ENCODE data around the gene TNRC6C.

Gene TNRC6C

GRCh38 chr17:78005452-78006171 is 47.1 kb downstream of the TNRC6C start:
- DNase-seq (ENCODE audit: extremely low spot score, insufficient read length, low read depth) (no peak), FAIRE-seq (no peak)

DNA sequence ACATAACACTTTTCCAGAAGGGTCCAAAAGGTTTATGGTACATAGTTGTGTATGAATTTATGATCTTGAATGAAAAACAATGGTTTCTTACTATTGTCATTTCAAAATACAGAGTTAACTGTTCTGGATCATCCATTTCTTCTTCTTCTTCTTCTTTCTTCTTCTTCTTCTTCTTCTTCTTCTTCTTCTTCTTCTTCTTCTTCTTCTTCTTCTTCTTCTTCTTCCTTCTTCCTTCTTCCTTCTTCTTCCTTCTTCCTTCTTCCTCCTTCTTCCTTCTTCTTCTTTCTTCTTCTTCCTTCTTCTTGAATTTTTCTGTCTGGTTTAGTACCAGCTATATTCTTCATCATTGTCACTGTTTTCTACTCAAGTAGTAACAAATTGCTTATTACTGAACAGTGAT is 47.8 kb downstream of the TNRC6C start:
- no peak for FAIRE-seq

DNA sequence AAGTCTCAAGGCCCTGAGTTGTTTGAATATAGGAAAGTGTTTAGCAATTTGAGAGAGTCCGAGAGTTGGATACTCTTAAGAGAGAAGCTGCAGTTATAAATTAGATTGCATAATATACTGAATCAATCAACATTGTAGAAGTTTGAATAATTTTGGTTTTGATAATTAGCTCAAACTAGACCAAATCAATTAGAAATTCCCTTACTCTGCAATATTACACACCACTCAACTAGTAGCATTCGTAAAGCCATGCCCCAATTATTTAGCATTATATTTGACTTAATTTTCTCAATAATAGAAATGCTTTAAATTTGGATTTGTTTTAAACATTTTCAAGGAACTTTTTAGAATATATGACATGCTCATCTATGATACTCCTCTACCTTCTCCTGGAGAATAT is 49.1 kb downstream of the TNRC6C start:
- FAIRE-seq (no peak), DNase-seq (ENCODE audit: extremely low spot score, insufficient read length, low read depth) (no peak)

More for the DNA sequence above, 47.8 kb downstream of the TNRC6C start:
- DNase-seq (ENCODE audit: extremely low spot score, insufficient read length, low read depth) = no peak

GRCh38 chr17:78010759-78011158 is 52.3 kb downstream of the TNRC6C start:
- no peak for FAIRE-seq
- no peak for DNase-seq (ENCODE audit: extremely low spot score, insufficient read length, low read depth)

DNA sequence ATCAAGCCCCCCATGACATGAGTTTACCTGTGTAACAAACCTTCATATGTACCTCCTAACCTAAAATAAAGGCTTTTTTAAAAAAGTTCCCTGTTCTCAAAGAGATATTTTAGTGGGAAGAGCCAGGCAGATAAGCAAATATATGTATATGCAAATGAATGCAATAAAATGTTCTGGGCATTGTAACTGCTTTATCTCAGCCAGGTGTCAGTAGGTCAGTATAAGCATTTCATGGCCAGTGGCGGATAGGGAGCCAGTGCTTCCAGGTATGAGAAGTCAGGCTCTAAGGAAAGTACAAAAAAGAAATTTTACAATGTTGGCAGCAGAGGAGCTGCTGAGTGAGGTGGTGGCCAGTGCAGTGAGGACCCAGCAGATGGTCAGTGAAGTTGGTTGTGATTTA is 53.9 kb downstream of the TNRC6C start:
- FAIRE-seq = no peak

DNA sequence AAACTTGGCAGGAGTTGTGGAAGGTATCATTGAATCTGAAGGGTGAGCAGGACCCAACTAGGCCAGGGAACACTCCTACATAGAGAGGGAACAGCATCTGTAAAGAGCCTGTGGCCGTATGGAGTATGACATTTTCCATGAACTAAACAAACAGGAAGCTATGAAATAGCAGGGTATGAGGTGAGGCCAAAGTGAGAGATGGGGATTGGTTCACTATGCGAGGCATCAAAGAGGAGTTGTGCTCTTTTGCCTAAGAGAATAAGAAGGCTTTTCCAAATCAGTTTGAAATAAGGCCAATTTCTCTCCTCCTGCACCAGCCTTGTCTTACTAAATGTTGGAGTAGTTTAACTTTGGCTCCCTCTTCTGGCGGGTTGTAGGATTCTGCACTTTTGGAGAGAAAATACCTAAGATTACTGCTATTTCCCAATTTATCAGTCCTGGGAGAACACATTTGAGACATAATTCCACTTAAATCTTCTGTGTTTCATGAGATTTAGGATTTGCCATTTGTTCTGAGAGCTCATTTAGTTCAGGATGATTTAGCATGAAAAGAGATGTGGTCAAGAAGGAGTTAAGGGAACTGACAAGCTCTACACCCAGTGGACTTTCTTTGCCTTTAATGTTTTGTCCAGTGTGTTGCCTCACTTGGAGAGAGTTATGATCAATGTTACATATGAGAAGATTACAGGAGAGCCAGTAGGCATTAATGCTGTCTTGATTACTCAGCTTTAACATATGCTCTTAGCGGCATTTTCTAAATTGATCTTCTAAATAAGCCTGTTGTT is 55.4 kb downstream of the TNRC6C start:
- FAIRE-seq = peak; percentile 85
- no peak for DNase-seq (ENCODE audit: extremely low spot score, insufficient read length, low read depth)

More for the DNA sequence above, 53.9 kb downstream of the TNRC6C start:
- no peak for DNase-seq (ENCODE audit: extremely low spot score, insufficient read length, low read depth)

DNA sequence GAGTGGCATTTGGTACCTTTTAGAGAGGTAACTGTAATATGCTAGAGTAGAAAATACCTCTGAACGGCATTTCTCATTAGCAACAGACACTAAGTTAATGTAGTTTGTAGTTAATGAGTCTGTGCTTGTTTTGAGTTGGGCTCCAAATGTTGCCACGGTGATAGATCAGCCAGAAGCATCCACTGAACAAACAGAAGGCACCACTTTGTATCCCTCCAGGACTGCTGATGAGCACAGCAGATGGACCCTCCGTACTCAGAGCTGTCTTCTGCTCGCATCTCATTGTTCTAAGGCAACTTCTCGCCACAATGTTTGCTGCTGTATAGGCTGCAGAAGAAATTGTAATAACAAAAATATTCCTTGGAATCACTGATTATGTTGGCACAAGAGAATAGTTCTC is 56.1 kb downstream of the TNRC6C start:
- DNase-seq (ENCODE audit: extremely low spot score, insufficient read length, low read depth) (no peak), FAIRE-seq (no peak)

- no peak for FAIRE-seq
- no peak for DNase-seq (ENCODE audit: extremely low spot score, insufficient read length, low read depth)
These were observed 58.3 kb downstream of the TNRC6C start for GRCh38 chr17:78016852-78017251.

DNA sequence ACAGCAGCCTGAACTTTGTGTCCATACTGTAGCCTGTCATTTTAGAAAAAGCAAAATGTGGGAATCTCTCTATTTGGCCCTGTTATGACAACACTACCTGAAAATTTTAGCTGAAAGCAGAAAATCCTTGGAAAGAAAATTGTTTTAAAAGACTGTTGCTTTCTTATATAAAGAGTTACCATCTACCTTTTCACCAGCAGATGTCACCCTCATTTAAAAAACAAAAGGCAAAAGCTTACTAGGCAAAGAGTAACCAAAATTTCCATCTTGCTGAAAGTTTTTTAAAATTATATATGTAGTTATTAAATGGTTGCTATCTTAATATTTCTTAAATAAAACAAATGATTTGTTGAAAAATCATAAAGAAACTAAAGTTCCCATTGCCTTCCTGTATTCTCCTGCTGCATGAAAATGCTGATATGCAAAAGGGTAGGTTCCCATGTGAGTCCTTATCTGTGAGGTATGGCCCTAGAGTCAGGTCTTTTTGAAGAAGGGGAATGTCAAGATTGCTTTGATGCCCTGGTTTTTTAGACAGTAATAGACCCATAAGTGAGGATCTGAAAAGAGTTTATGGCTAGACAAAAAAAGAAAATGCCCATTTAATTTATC is 61.0 kb downstream of the TNRC6C start:
- peak; percentile 24 for FAIRE-seq
- no peak for DNase-seq (ENCODE audit: extremely low spot score, insufficient read length, low read depth)

DNA sequence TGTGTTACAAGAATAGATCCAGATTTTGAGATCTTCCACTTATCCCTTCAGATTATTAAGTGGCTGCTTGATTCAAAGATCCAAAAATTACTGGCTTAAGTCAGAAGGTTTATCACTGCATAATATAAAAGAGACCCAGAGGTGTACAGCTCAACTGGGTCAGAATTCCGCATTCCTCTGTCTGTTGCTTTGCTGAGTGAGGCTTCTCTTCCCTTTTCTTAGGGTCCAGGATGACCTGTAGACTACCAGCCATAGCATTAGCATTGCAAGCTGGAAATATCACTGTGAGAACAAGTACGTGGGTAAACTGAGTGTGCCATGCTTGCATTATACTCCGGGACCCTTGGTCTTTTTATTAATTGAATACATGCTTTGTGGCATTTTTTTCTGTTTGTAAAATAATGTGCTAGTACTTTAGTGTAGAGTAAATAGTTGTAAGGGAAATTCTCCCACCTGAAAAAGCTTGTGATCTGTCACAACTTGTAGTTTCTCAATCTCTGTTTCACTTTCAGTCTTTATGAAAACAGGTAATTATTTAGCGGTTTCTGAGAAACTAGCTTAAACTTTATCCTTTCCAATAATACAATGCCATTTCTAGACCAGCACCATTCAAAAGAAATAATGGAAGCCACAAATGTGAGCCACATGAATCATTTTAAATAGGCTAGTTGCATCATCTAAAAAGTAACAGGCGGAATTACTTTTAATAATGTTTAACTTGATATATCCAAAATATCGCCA is 61.6 kb downstream of the TNRC6C start:
- peak; percentile 25 for DNase-seq (ENCODE audit: extremely low spot score, insufficient read length, low read depth)
- peak; percentile 91 for FAIRE-seq

DNA sequence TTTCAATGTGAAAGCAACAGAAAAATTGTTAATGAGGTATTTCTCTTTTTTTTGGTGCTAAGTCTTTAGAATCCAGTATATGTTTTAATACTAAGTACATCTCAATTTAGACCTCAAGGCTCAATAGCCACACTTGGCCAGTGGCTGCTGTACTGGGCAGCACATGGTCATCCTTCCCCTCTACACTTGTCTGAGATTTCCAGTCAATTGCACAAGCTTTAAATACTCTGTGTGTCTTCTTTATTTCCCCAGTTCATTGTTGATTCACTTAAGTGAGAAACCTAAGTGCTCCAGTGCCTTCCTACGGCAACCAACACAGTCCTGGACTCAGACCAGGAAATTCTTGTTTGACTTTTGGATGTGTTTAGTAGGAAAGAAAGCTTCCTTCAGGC is 62.2 kb downstream of the TNRC6C start:
- DNase-seq (ENCODE audit: extremely low spot score, insufficient read length, low read depth) (no peak), FAIRE-seq (peak; percentile 31)

GRCh38 chr17:78022425-78022824 is 63.9 kb downstream of the TNRC6C start:
- DNase-seq (ENCODE audit: extremely low spot score, insufficient read length, low read depth) (no peak), FAIRE-seq (no peak)

DNA sequence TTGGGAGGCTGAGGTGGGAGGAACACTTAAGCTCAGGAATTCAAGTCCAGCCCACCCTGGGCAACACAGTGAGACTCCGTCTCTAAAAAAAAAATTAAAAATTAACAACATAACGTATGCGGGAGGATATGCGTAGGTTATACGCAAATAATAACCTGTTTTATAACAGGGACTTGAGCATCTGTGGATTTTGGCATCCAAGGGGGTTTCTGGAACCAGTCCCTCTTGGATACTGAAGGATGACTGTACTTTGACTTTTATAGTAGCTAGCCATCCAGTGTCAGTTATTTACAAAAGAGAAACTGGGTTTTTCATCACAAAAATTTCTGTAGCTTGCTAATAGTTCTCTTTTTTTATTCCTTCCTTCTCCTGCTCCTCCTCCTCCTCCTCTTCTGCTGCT is 64.5 kb downstream of the TNRC6C start:
- FAIRE-seq (no peak), DNase-seq (ENCODE audit: extremely low spot score, insufficient read length, low read depth) (no peak)

- FAIRE-seq = no peak
- DNase-seq (ENCODE audit: extremely low spot score, insufficient read length, low read depth) = no peak
These were observed 67.9 kb downstream of the TNRC6C start for GRCh38 chr17:78026381-78026780.

DNA sequence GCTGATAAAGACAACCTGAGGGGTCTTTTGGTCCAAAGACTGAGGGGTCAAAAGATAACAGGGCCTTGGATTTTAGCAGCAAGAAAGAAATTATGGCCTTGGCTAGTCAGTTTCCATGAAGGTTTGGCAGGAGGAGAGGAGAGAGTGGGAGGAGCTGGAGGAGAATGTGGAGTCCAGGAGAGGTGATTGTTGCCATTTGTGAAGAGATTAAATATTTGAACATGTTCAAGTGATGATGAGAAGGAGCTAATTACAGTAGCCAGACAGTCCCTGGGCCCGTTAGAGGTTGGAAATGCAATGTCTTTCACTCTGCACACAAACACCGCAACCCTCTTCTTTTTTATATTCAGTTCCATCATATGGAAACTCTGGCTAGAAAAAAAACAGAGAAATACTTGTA is 68.6 kb downstream of the TNRC6C start:
- FAIRE-seq = no peak

GRCh38 chr17:78029697-78030096 is 71.2 kb downstream of the TNRC6C start:
- FAIRE-seq = no peak
- DNase-seq (ENCODE audit: extremely low spot score, insufficient read length, low read depth) = no peak

More for the DNA sequence above, 68.6 kb downstream of the TNRC6C start:
- DNase-seq (ENCODE audit: extremely low spot score, insufficient read length, low read depth) = no peak

DNA sequence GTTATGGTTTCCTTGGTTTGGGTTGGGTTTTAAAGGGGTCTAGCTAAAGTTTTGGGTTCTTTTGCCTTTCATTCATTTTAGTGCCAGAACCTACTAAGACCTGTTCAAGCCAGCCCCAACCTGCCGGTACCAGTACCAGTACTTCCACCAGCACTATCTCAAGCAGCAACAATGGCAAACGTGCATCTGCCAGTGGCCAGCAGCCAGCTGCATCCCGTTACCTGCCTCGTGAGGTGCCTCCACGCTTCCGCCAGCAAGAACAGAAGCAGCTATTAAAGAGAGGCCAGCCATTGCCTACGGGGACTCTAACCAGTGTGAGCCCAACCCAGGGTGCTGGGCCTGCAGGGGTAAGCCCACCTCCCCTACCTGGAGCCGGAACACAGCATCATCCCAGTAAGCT is 72.9 kb downstream of the TNRC6C start:
- DNase-seq (ENCODE audit: extremely low spot score, insufficient read length, low read depth) = no peak
- FAIRE-seq = no peak

GRCh38 chr17:78032166-78032565 is 73.7 kb downstream of the TNRC6C start:
- FAIRE-seq = no peak
- no peak for DNase-seq (ENCODE audit: extremely low spot score, insufficient read length, low read depth)

- DNase-seq (ENCODE audit: extremely low spot score, insufficient read length, low read depth) = no peak
- FAIRE-seq = no peak
These were observed 76.1 kb downstream of the TNRC6C start for GRCh38 chr17:78034429-78035091.

DNA sequence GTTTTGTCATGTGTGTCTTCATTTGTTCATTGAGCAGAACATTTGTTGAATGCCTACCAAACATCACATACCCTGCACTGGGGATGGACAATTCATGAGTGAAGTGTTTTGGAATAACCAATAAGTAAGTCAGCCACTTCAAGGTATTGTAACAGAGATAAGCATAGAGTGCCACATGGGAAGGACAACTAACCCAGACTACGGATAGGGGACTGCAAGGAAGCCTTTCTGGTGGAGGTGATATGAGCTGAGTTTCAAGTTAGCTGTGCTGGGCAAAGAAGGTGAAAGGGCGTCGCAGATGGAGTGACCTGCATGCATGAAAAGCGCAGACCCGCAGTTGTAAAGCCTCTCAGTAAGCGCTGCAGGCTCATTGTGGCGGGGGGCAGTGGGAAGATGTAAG is 78.8 kb downstream of the TNRC6C start:
- FAIRE-seq (no peak), DNase-seq (ENCODE audit: extremely low spot score, insufficient read length, low read depth) (no peak)
